Ramos (cell line): ENCODE data around the gene WDR19.
"Not testable (repeated sequence)": the region's sequence is repeated elsewhere in the genome, so short reads cannot be mapped to it uniquely, and the experiment has no call there.

Experiments
- in situ Hi-C: fragments of 300-500 bp; cut with MboI; formaldehyde crosslinking; loops from one replicate; pipeline ENCODE4 v1.14.3; 2022; ENCODE audit warnings: low sequenced_read_pairs; ENCODE audit not compliant: unreplicated experiment

The WDR19 gene

DNA sequence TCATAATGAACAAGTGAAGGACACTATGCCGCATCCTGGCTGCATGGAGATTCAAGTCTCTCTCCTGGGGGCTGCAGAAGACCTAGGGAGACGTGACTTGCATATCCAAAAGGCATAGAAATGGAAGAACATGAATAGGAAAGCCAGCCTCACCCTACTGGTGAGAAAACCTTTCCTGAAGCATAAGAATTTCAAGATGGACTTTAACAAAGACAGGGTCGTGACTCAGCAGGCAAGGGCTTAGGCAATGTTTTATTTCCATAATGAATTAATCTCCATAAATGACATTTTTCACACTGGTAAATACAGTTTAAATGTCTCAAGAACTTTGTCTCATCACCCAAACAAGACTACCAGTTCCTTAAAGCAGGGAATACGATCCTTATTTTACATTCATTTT lies 104.9 kb downstream of the WDR19 start:
- in situ Hi-C loops, result no loop called here

DNA sequence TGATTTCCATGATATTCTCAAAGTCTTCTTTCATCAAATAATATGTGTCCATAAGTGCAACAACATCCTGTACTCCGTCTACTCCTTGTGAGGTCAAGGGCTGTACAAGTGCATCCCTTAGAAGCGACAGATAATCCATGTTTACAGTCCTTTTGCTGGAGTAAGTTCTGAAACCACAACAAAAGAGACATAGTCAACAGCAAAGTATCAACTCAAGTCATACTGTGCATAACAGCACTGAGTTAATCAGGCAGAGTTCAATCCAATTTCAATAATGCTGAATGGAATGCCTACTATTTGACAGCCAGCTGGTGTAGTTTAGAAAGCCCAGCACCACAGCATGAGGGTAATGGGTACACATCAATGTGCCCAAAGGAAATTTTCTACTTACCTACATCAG lies 109.4 kb downstream of the WDR19 start:
- in situ Hi-C loops, result no loop called here

GRCh38 chr4:39292433-39292832 lies 110.1 kb downstream of the WDR19 start:
- in situ Hi-C loops, result not testable (repeated sequence)

- in situ Hi-C loops, result no loop called here
Measured at GRCh38 chr4:39295784-39296183, 113.5 kb downstream of the WDR19 start.

- in situ Hi-C loops, result no loop called here
Measured at GRCh38 chr4:39302901-39303300, 120.6 kb downstream of the WDR19 start.

- in situ Hi-C loops, result no loop called here
Measured at GRCh38 chr4:39303871-39304270, 121.5 kb downstream of the WDR19 start.

- in situ Hi-C loops, result no loop called here
Measured at GRCh38 chr4:39304651-39305050, 122.3 kb downstream of the WDR19 start.

GRCh38 chr4:39305912-39306677 lies 123.8 kb downstream of the WDR19 start:
- in situ Hi-C loops, result no loop called here

- in situ Hi-C loops, result no loop called here
Measured at GRCh38 chr4:39308611-39309010, 126.3 kb downstream of the WDR19 start.

GRCh38 chr4:39312816-39313215 lies 130.5 kb downstream of the WDR19 start:
- in situ Hi-C loops, result no loop called here

- in situ Hi-C loops, result no loop called here
Measured at GRCh38 chr4:39319676-39320075, 137.3 kb downstream of the WDR19 start.

DNA sequence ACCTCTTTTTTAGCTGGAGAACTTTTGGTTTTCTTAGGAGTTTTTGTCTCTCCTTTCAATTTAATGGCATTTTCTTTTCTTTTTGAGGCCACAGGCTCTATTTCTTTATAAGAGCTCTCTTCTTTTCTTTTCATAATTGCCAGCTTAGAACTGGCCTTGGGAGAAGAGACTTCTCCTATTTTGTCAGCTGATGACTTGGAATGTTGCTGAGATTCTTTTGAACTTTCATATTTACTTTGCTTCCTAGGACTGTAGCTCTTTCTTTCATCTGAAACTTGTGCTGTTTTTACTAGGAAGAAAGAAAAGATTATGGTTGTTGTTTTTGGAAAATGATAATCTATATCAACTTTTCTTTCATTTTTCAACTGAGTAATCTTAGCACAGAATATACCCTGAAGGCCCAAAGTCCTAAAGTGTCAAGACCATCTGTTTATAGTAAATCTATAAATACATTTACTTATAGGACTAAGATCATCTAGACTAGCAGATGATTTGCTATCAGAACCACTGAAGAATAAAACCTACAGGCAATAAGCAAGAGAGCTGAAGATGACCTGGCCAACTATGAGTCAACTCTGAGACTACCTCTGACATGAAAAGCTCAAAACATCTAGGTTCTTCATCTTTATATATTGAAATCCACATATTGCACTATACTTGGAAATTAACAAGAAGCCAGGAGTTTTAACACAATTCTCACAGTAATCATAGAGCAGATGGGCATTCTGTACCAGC lies 138.2 kb downstream of the WDR19 start:
- in situ Hi-C loops, result no loop called here

GRCh38 chr4:39323821-39324220 lies 141.5 kb downstream of the WDR19 start:
- in situ Hi-C loops, result no loop called here

DNA sequence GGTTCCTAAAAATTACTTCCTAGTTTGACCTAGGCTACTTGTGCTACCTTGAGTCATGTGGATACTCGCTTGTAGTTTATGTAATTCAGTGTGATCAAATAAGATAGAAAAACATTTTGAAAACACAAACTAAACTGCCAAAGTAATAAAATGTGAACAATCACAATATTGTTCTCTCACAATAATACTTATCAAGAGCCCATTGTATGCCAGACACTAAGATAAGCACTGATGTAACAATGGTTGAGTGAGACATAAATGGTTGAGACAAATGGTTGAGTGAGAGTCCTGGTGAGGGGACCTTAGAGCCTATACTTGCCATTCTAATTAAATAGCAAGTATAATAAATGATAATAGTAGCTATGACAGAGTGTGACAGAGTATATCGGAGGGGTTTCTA lies 142.1 kb downstream of the WDR19 start:
- in situ Hi-C loops, result no loop called here

- in situ Hi-C loops, result no loop called here
Measured at GRCh38 chr4:39324897-39325613, 142.7 kb downstream of the WDR19 start.

DNA sequence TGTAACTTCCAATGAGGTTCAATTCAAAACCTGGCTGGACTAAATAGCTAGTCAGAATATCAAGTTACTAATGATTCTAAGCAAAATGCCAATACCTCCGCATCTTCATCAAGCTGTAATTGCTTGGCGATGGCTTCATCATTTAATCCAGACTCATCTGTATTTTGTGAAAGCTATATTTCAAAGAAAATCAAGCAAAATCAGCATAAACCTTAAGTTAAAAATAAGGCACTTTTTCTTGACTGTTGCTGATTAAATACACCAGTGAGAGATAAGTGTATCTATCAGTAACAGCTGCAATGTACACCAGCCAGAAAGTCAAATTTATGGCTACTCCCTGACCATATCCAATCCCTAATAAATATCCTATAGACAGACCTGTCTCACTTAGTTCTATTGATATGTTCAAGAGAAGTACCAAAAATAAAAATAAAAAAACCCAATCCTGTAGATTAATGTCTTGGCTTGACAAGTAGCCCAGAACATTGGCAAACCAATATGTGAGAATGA lies 144.2 kb downstream of the WDR19 start:
- in situ Hi-C loops, result no loop called here

DNA sequence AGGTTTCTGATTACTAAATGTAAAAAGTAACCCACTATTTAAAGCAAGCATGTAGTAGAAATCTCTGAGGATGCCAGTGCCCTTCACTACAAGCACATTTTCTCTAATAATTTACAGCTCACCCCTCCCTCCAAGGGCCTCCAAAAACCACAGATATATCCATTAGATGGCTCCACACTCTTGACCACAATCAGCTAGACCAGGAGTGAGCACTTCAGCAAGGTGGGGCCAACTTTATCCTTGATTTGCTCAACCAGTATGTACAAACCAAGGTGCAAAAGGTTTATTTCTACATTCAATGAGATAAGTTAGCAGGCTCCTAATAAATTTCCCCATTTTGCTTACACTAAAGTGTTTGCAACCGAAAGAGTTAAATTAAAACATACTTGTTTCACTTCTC lies 148.0 kb downstream of the WDR19 start:
- in situ Hi-C loops, result no loop called here

DNA sequence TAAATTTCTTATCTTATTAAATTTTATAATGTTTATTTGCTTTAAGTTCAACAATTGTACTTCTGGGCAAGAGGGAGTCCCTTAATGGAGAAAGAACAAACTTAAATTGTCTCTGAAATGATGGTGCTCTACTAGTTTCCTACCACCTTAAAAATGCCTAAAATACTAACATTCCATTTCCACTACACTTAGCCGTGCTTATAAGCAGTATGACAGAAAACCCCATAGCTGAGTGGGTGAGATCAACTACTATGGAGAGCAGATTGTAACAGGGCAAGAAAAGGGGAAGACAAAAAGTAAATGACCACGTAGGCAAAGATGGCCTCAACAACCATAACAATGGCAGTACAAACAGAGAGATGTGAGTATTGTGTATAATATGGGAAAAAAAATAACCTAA lies 148.9 kb downstream of the WDR19 start:
- in situ Hi-C loops, result no loop called here
